ENCODE measurements around the gene PACS1. TPM values are rescaled to one million over a fixed set of nuclear protein-coding genes. Genes with fewer than 3 reads are reported as not detected.

Gene PACS1
- total RNA-seq, 1 experiment from 2014 or later, result 41.1 TPM

DNA sequence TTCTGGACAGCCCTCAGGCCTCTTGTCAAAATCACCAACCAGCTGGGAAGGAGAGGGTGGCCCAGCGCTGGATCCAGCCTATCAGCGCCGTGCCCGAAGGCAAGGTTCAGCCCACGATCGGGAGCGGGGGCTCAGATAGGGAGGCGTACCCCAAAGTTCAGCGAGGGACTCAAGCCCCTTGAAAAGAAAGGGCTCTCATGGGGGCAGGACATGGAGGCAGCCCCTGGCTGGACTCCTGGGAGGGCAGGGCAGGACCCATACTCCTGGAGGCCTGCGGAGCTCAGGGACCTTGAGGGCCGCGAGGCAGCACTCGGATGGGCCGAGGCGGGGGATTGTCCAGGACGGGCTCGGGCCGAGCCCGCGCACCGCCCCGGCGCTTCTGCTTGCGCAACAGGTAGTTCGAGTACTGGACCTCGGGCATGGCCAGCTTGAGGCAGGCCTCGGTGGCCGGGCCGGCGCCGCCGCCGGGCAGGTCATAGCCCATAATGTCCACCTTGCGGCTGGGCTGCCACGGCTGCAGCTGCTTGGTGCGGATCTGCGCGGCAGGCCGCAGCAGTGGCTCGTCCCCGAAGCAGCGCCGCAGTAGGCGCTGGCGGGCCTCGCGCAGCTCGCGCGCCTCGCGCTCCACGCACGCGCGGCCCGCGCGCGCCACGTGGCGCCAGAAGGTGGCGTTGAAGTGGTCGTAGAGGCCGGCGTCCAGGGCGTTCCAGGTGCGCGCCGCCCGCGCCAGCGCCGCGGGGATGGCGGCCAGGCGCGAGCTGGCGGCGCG is 27.7 kb upstream of the PACS1 start:
- no TSS peak for BruUV-seq (replicated peaks)
- intact Hi-C loops (cut with micrococcal nuclease), result no loop called here
- no peaks in the 10 kb centered on the region for H3K9me2 ChIP-seq (ENCODE audit: insufficient read depth)
- TF ChIP-seq SIN3A (IDR thresholded peaks at IDR 0.05; ENCODE audit: low read depth), result no peak
- no peak for TF ChIP-seq JUND (IDR thresholded peaks at IDR 0.05)
- no peak for TF ChIP-seq POLR2AphosphoS5 (IDR thresholded peaks at IDR 0.05; ENCODE audit: low read depth, low read length)
- no peak for TF ChIP-seq FOSL1 (IDR thresholded peaks at IDR 0.05; ENCODE audit: low read depth)
- no peak for TF ChIP-seq ZNF274 (IDR thresholded peaks at IDR 0.05; ENCODE audit: low read depth, low read length)
- no peak for TF ChIP-seq ATF3 (IDR thresholded peaks at IDR 0.05)
- no peak for TF ChIP-seq ZFX (IDR thresholded peaks at IDR 0.05)
- TF ChIP-seq SRF (IDR thresholded peaks at IDR 0.05; ENCODE audit: low read depth), result no peak
- no peak for TF ChIP-seq TCF7L2 (IDR thresholded peaks at IDR 0.05; ENCODE audit: borderline replicate concordance, extremely low read depth, insufficient read depth, insufficient read length)
- TF ChIP-seq CBX3 (IDR thresholded peaks at IDR 0.05; ENCODE audit: low read depth), result no peak
- TF ChIP-seq EZH2phosphoT487 (IDR thresholded peaks at IDR 0.05; ENCODE audit: borderline replicate concordance), result no peak
- TF ChIP-seq, protein P1, sequence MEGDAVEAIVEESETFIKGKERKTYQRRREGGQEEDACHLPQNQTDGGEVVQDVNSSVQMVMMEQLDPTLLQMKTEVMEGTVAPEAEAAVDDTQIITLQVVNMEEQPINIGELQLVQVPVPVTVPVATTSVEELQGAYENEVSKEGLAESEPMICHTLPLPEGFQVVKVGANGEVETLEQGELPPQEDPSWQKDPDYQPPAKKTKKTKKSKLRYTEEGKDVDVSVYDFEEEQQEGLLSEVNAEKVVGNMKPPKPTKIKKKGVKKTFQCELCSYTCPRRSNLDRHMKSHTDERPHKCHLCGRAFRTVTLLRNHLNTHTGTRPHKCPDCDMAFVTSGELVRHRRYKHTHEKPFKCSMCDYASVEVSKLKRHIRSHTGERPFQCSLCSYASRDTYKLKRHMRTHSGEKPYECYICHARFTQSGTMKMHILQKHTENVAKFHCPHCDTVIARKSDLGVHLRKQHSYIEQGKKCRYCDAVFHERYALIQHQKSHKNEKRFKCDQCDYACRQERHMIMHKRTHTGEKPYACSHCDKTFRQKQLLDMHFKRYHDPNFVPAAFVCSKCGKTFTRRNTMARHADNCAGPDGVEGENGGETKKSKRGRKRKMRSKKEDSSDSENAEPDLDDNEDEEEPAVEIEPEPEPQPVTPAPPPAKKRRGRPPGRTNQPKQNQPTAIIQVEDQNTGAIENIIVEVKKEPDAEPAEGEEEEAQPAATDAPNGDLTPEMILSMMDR (IDR thresholded peaks at IDR 0.05 in 2 of 3, conservative IDR thresholded peaks at IDR 0.05 in 1 of 3; ENCODE audit: borderline replicate concordance in 1 of 3, insufficient read depth in 1 of 3, low read depth in 2 of 3, low read length in 2 of 3), result no peak
- no peak for TF ChIP-seq CEBPB (IDR thresholded peaks at IDR 0.05; ENCODE audit: low read depth)
- no peak for TF ChIP-seq POLR2A (IDR thresholded peaks at IDR 0.05; ENCODE audit: borderline replicate concordance, extremely low read depth, insufficient read depth, insufficient read length)
- no peak for TF ChIP-seq EGR1 (IDR thresholded peaks at IDR 0.05; ENCODE audit: low read depth)
- ATAC-seq (no peak), DNase-seq (ENCODE audit: low read depth, low spot score) (no peak)
- peaks cover 0 to 9% of the 10 kb centered on the region in 2 experiments; a peak in 3 of 4 replicates for H3K4me1 ChIP-seq (ENCODE audit: control insufficient read depth in 1 of 2, insufficient read depth in 2 of 2, low read length in 2 of 2)
- ChIA-PET CTCF (no interaction called here), POLR2A (no interaction called here), RAD21 (ENCODE audit: low non-redundant PET in 1 of 2, low total read pairs in 2 of 2, uncharacterized antibody in 2 of 2, unreplicated experiment in 2 of 2) (no interaction called here)
- H3K79me2 ChIP-seq (ENCODE audit: insufficient read depth, low read length), result no peaks in the 10 kb centered on the region
- H3K36me3 ChIP-seq (ENCODE audit: control insufficient read depth in 1 of 2, insufficient read depth in 2 of 2, low read length in 2 of 2), result no peaks in the 10 kb centered on the region
- no peaks in the 10 kb centered on the region for H4K20me1 ChIP-seq (ENCODE audit: insufficient read depth)
- no peaks in the 10 kb centered on the region for H3K27me3 ChIP-seq (ENCODE audit: insufficient read depth, low read length)
- H3K9me3 ChIP-seq (ENCODE audit: control insufficient read depth in 1 of 2, insufficient read depth in 1 of 2, low read depth in 1 of 2, low read length in 2 of 2), result no peaks in the 10 kb centered on the region
- no peak overlapping the region for H3K9ac ChIP-seq (ENCODE audit: low read length)
- H3K4me2 ChIP-seq (ENCODE audit: low read length), result no peak overlapping the region
- no peak overlapping the region for H2AFZ ChIP-seq (ENCODE audit: low read depth, low read length, poor library complexity, severe bottlenecking)
- no peak overlapping the region for H3K27ac ChIP-seq (ENCODE audit: low read depth, low read length)
- no peak overlapping the region for H3K4me3 ChIP-seq (replicated peaks in 1 of 2; ENCODE audit: low read depth in 1 of 2, low read length in 2 of 2)

Data from HCT116 (cell line).